Measurements from ENCODE around the gene MLNR.

The MLNR gene

GRCh38 chr13:49247643-49248621 lies 27.8 kb downstream of the MLNR start, which contains the start of gene CDADC1:
CDADC1 (plus strand) TSS chr13:49247925; CDS start chr13:49248038, 113 bp downstream.
- peak within 1 kb of the TSS; percentile 37 for H3K27ac ChIP-seq (ENCODE audit: poor library complexity, severe bottlenecking)
- ATAC-seq (ENCODE audit: low read depth) (peak; percentile 91), DNase-seq (ENCODE audit: low spot score) (peak; percentile 94)
- TF ChIP-seq, protein P1, sequence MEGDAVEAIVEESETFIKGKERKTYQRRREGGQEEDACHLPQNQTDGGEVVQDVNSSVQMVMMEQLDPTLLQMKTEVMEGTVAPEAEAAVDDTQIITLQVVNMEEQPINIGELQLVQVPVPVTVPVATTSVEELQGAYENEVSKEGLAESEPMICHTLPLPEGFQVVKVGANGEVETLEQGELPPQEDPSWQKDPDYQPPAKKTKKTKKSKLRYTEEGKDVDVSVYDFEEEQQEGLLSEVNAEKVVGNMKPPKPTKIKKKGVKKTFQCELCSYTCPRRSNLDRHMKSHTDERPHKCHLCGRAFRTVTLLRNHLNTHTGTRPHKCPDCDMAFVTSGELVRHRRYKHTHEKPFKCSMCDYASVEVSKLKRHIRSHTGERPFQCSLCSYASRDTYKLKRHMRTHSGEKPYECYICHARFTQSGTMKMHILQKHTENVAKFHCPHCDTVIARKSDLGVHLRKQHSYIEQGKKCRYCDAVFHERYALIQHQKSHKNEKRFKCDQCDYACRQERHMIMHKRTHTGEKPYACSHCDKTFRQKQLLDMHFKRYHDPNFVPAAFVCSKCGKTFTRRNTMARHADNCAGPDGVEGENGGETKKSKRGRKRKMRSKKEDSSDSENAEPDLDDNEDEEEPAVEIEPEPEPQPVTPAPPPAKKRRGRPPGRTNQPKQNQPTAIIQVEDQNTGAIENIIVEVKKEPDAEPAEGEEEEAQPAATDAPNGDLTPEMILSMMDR (IDR thresholded peaks at IDR 0.05; ENCODE audit: poor library complexity, severe bottlenecking): no peak
- no peaks in the 10 kb centered on the region for H3K27me3 ChIP-seq (ENCODE audit: insufficient read depth, poor library complexity, severe bottlenecking)
- peaks cover 23% of the 10 kb centered on the region for H3K36me3 ChIP-seq (ENCODE audit: low read depth)
- peak within 1 kb of the TSS; percentile 60 for H3K4me3 ChIP-seq (ENCODE audit: severe bottlenecking)
- peaks cover 5% of the 10 kb centered on the region for H3K4me1 ChIP-seq (ENCODE audit: insufficient read depth, poor library complexity, severe bottlenecking)
- no peaks in the 10 kb centered on the region for H3K9me3 ChIP-seq (ENCODE audit: severe bottlenecking)

DNA sequence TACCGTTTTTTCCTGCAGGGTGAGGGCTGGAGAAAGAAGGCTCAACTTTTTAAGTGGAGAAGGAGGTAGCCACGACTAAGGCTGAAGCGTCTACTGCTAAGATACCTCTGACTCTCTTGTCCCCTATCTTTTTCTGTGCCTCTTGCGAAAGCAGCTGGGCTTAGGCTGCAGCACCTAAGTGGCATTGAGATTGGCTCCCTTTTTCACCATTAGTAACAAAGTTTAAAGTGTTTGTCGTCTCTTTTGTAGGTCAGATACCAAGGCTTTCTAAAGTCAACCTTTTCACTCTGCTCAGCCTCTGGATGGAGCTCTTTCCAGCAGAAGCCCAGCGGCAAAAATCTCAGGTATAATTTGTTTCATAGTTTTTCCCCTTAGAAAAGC lies 28.5 kb downstream of the MLNR start:
- peak overlapping the region; percentile 60 for H3K4me3 ChIP-seq (ENCODE audit: severe bottlenecking)
- H3K9me3 ChIP-seq (ENCODE audit: severe bottlenecking): no peaks in the 10 kb centered on the region
- TF ChIP-seq, protein P1 (IDR thresholded peaks at IDR 0.05; ENCODE audit: poor library complexity, severe bottlenecking): peak; percentile 32
- DNase-seq (ENCODE audit: low spot score): no peak
- ATAC-seq (ENCODE audit: low read depth): no peak
- no peaks in the 10 kb centered on the region for H3K27me3 ChIP-seq (ENCODE audit: insufficient read depth, poor library complexity, severe bottlenecking)
- peaks cover 5% of the 10 kb centered on the region for H3K4me1 ChIP-seq (ENCODE audit: insufficient read depth, poor library complexity, severe bottlenecking)
- peaks cover 27% of the 10 kb centered on the region for H3K36me3 ChIP-seq (ENCODE audit: low read depth)
- peak overlapping the region; percentile 37 for H3K27ac ChIP-seq (ENCODE audit: poor library complexity, severe bottlenecking)

DNA sequence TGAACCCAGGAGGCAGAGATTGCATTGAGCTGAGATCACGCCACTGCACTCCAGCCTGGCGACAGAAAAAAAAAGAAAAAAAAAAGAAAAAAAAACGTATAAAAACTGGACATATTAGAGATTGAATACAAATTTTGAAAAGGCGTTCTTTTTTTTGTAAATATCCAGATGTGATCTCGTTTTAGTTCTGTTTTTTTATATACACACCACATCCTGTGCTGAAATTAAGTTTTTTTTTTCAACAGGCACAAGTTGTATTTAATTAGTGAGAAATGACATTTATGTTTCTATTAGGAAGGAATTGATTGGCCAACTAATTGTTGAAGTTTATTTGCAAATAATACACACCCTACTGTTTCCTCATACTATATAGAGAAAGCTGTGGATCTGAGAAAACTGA lies 31.2 kb downstream of the MLNR start:
- DNase-seq (ENCODE audit: low spot score): no peak
- no peak for ATAC-seq (ENCODE audit: low read depth)
- no peak overlapping the region for H3K27ac ChIP-seq (ENCODE audit: poor library complexity, severe bottlenecking)

DNA sequence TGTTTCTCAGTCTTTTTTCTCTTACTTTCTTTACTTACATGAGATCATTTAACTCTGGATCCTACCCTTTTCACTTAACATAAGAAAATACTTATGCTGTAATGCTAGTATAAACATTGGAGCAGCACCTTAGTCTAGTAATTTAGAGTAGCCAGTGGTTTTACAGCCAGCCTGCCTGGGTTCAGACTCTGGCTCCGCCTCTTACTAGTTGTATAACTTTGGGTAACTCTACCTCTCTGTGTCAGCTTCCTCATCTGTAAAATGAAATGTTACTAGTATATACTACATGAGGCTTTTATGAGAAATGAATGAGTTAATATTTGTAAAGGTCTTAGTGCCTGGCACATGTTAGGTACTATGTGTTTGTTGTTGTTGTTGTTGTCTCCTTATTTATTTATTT lies 33.2 kb downstream of the MLNR start:
- no peak for DNase-seq (ENCODE audit: low spot score)
- peaks cover 53% of the 10 kb centered on the region for H3K36me3 ChIP-seq (ENCODE audit: low read depth)
- TF ChIP-seq, protein P1 (IDR thresholded peaks at IDR 0.05; ENCODE audit: poor library complexity, severe bottlenecking): no peak
- no peaks in the 10 kb centered on the region for H3K9me3 ChIP-seq (ENCODE audit: severe bottlenecking)
- no peak for ATAC-seq (ENCODE audit: low read depth)
- no peaks in the 10 kb centered on the region for H3K27me3 ChIP-seq (ENCODE audit: insufficient read depth, poor library complexity, severe bottlenecking)
- H3K4me1 ChIP-seq (ENCODE audit: insufficient read depth, poor library complexity, severe bottlenecking): no peaks in the 10 kb centered on the region
- H3K27ac ChIP-seq (ENCODE audit: poor library complexity, severe bottlenecking): no peak overlapping the region
- H3K4me3 ChIP-seq (ENCODE audit: severe bottlenecking): no peak overlapping the region

More for the DNA sequence above, 31.2 kb downstream of the MLNR start:
- Histone ChIP-seq H3K4me3 (ENCODE audit: severe bottlenecking) (no peak overlapping the region), H3K4me1 (ENCODE audit: insufficient read depth, poor library complexity, severe bottlenecking) (peaks cover 5% of the 10 kb centered on the region), H3K9me3 (ENCODE audit: severe bottlenecking) (no peaks in the 10 kb centered on the region), H3K27me3 (ENCODE audit: insufficient read depth, poor library complexity, severe bottlenecking) (no peaks in the 10 kb centered on the region), H3K36me3 (ENCODE audit: low read depth) (peaks cover 42% of the 10 kb centered on the region)
- TF ChIP-seq, protein P1 (IDR thresholded peaks at IDR 0.05; ENCODE audit: poor library complexity, severe bottlenecking): no peak

DNA sequence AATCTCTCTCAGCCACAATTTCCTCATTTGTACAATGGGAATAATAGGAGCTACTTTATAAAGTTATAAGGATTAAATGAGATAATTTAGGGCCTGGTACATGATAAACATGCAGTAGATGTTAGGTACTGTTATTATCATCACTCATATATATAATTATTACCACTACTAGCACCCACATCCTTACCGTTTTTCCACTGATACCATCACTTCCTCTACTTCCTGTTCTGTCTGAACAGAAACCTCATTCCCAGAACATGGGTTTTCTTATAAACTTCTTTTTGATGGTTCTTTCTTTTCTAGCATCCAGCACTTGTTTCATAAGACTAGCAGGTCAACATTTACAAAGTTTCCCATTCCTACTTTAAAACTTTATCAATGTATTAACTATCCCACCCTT lies 33.9 kb downstream of the MLNR start:
- no peak for ATAC-seq (ENCODE audit: low read depth)
- Histone ChIP-seq H3K4me1 (ENCODE audit: insufficient read depth, poor library complexity, severe bottlenecking) (no peaks in the 10 kb centered on the region), H3K36me3 (ENCODE audit: low read depth) (peaks cover 60% of the 10 kb centered on the region), H3K27me3 (ENCODE audit: insufficient read depth, poor library complexity, severe bottlenecking) (no peaks in the 10 kb centered on the region), H3K9me3 (ENCODE audit: severe bottlenecking) (no peaks in the 10 kb centered on the region), H3K27ac (ENCODE audit: poor library complexity, severe bottlenecking) (no peak overlapping the region), H3K4me3 (ENCODE audit: severe bottlenecking) (no peak overlapping the region)
- TF ChIP-seq, protein P1 (IDR thresholded peaks at IDR 0.05; ENCODE audit: poor library complexity, severe bottlenecking): no peak
- no peak for DNase-seq (ENCODE audit: low spot score)
